Measurements from ENCODE around the gene PRDM16. TPM values are rescaled to one million over a fixed set of nuclear protein-coding genes. Genes with fewer than 3 reads are reported as not detected.

The PRDM16 gene
- total and polyA plus RNA-seq, 2 of the 8 experiments (the other 6 are each of a cell fraction or from before 2014, with no cell fraction given): 0.39 to 0.43 TPM

DNA sequence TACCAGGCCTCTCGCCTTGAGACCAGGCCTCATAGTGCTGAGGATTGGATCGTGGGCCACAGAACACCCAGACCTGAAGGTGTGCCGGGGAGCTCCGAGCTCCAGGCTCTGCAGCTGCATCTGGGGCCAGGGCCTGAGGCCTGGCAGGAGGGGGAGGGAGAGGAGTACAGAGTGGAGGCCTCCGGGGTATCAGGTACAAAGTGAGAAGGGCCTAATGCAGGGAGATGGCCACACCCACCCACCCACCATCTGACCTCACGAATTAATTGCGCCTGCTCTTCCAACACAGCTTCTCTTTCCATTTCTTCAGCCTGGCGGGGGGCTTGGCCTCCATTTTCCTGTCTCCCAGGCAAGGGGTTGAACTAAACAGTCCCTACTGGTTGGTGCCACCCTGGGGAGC lies 286.1 kb downstream of the PRDM16 start:
- peak overlapping the region in 1 of 4 experiments; percentile 13; a peak in 1 of 7 replicates for H3K9ac ChIP-seq (replicated peaks in 1 of 4; ENCODE audit: extremely low read depth in 1 of 4, low read depth in 3 of 4, low read length in 3 of 4)
- H3K27me3 ChIP-seq (replicated peaks in 1 of 4; ENCODE audit: control insufficient read depth in 3 of 4, extremely low read depth in 1 of 4, insufficient read depth in 3 of 4, low read length in 3 of 4): no peaks in the 10 kb centered on the region
- H4K5ac ChIP-seq (ENCODE audit: insufficient read length, low read depth, low read length): no peak overlapping the region
- POLR2A ChIA-PET (ENCODE audit: partially characterized antibody): no interaction called here
- H2BK12ac ChIP-seq (ENCODE audit: low read depth, low read length): 0 out of 2 replicates have a peak overlapping the region, but pooled peaks have one; percentile 40
- H3K27ac ChIP-seq (ENCODE audit: low read depth, low read length): no peak overlapping the region
- H3K4me1 ChIP-seq (replicated peaks in 1 of 4; ENCODE audit: control insufficient read depth in 3 of 4, insufficient read depth in 4 of 4, low read length in 3 of 4): peaks cover 0 to 27% (median 17%) of the 10 kb centered on the region in 4 experiments; a peak in 6 of 7 replicates
- no peak overlapping the region; the same call in 1 of the 2 replicates for H4K8ac ChIP-seq (ENCODE audit: extremely low read depth, insufficient read depth, low read length)
- peaks cover 3% of the 10 kb centered on the region; the same call in 1 of the 2 replicates for H3K23me2 ChIP-seq (ENCODE audit: low read depth, low read length)
- CTCF ChIA-PET (ENCODE audit: partially characterized antibody): interaction anchor here (0.6 to 1.7 kb wide), 7 partner anchors 14 to 116 kb away, joined by 3 to 6 read pairs (median 3); no protein-coding TSS in a partner anchor
- no peaks in the 10 kb centered on the region for H3K79me1 ChIP-seq (ENCODE audit: low read depth, low read length)
- H2BK120ac ChIP-seq (replicated peaks; ENCODE audit: low read depth, low read length): no peak overlapping the region
- H3K18ac ChIP-seq (ENCODE audit: extremely low read depth, low read length): peak overlapping the region; percentile 48; the same call in 1 of the 2 replicates
- peak overlapping the region; percentile 32 for H3K4ac ChIP-seq (replicated peaks; ENCODE audit: insufficient read length, low read depth, low read length)
- H3K36me3 ChIP-seq (ENCODE audit: control insufficient read depth in 2 of 4, insufficient read depth in 4 of 4, low read length in 3 of 4): no peaks in the 10 kb centered on the region
- no peak overlapping the region for H2AK5ac ChIP-seq (ENCODE audit: low read depth, low read length)
- H2BK20ac ChIP-seq (ENCODE audit: low read length): no peak overlapping the region
- H3K56ac ChIP-seq (replicated peaks; ENCODE audit: insufficient read length, low read depth, low read length): no peak overlapping the region
- H2BK15ac ChIP-seq (ENCODE audit: low read length): no peak overlapping the region
- no peak for FAIRE-seq
- WGBS, 2 experiments (ENCODE audit: extremely low coverage in 1 of 2, insufficient coverage in 1 of 2, insufficient read length in 1 of 2, insufficient replicate concordance in 2 of 2, low coverage in 1 of 2, low lambda C conversion rate in 2 of 2, missing lambda C conversion rate in 1 of 2): 90% methylated on average over 6 of the region's 8 CpGs; no CpG with 5 or more reads in 1 of the 2 experiments
- H3K9me3 ChIP-seq (ENCODE audit: insufficient read depth in 2 of 2, low read depth in 1 of 2, low read length in 1 of 2): no peaks in the 10 kb centered on the region
- DNase-seq (ENCODE audit: low read depth in 1 of 2, low spot score in 2 of 2): no peak
- no peak overlapping the region for H3K4me3 ChIP-seq (ENCODE audit: extremely low read depth in 1 of 4, insufficient read depth in 2 of 4, low read depth in 3 of 4, low read length in 4 of 4)
- no peak overlapping the region for H3K23ac ChIP-seq (ENCODE audit: insufficient read length)
- H2AFZ ChIP-seq (ENCODE audit: low read length): no peak overlapping the region
- no peaks in the 10 kb centered on the region for H3K79me2 ChIP-seq (ENCODE audit: control insufficient read depth in 1 of 2, insufficient read depth in 2 of 2, low read length in 2 of 2)
- H3K14ac ChIP-seq (ENCODE audit: insufficient read length): no peak overlapping the region
- no peak overlapping the region for H3K4me2 ChIP-seq (ENCODE audit: insufficient read depth in 1 of 2, low read depth in 2 of 2, low read length in 2 of 2)
- H4K20me1 ChIP-seq (replicated peaks in 1 of 2; ENCODE audit: control insufficient read depth in 1 of 2, insufficient read depth in 2 of 2, low read length in 2 of 2): no peaks in the 10 kb centered on the region
- TF ChIP-seq FOSL1 (IDR thresholded peaks at IDR 0.05; ENCODE audit: insufficient read depth, low read depth, low read length) (no peak), KDM4A (IDR thresholded peaks at IDR 0.05; ENCODE audit: low read depth, low read length, severe bottlenecking) (no peak), YY1 (IDR thresholded peaks at IDR 0.05; ENCODE audit: low read depth, low read length) (no peak), SIX5 (IDR thresholded peaks at IDR 0.05; ENCODE audit: low read depth, low read length) (no peak), CHD2 (IDR thresholded peaks at IDR 0.05; ENCODE audit: low read length) (no peak)
- H2BK5ac ChIP-seq (ENCODE audit: low read depth, low read length): no peak overlapping the region
- H4K91ac ChIP-seq (replicated peaks; ENCODE audit: insufficient read length, low read length): no peak overlapping the region

All from H1 (cell line).